Mucosa of gallbladder (tissue), 1 donor: Measurements from ENCODE around the gene PLGRKT. TPM values are rescaled to one million over a fixed set of nuclear protein-coding genes. Genes with fewer than 3 reads are reported as not detected.
"Not testable (repeated sequence)": the region's sequence is repeated elsewhere in the genome, so short reads cannot be mapped to it uniquely, and the experiment has no call there.

Experiments
- DNase-seq: peaks from one replicate; pipeline ENCODE4 v3.0.0-alpha.2; 2020; ENCODE audit warnings: low spot score
- total RNA-seq: library from RNA; stranded (reverse); gene quantifications from one replicate; pipeline ENCODE4 v1.2.1, GENCODE V29; 2021
- donor health status: DM: no; HTN: no; CAD: no.

PLGRKT gene
- total RNA-seq, 1 donor from 2014 or later, result 21.3 TPM

- DNase-seq, result no peak
These were observed 6.8 kb downstream of the PLGRKT start for GRCh38 chr9:5430912-5431311.

- no peak for DNase-seq
These were observed 7.7 kb downstream of the PLGRKT start for GRCh38 chr9:5429873-5430564.

- no peak for DNase-seq
These were observed 8.8 kb downstream of the PLGRKT start for GRCh38 chr9:5428794-5429528.

- DNase-seq, result no peak
These were observed 9.6 kb downstream of the PLGRKT start for GRCh38 chr9:5428172-5428571.

GRCh38 chr9:5427005-5427404 lies 10.7 kb downstream of the PLGRKT start:
- DNase-seq, result no peak

- DNase-seq, result no peak
These were observed 12.6 kb downstream of the PLGRKT start for GRCh38 chr9:5425006-5425628.

- DNase-seq, result no peak
These were observed 15.4 kb downstream of the PLGRKT start for GRCh38 chr9:5422276-5422675.

- DNase-seq, result no peak
These were observed 16.6 kb downstream of the PLGRKT start for GRCh38 chr9:5421163-5421562.

- DNase-seq, result no peak
These were observed 17.7 kb downstream of the PLGRKT start for GRCh38 chr9:5419987-5420386.

- DNase-seq, result no peak
These were observed 19.2 kb downstream of the PLGRKT start for GRCh38 chr9:5418481-5418880.

GRCh38 chr9:5416953-5417352 lies 20.8 kb downstream of the PLGRKT start:
- DNase-seq, result no peak

GRCh38 chr9:5408596-5408995 lies 29.1 kb downstream of the PLGRKT start:
- no peak for DNase-seq

GRCh38 chr9:5402217-5402616 lies 35.5 kb downstream of the PLGRKT start:
- DNase-seq, result no peak

- not testable (repeated sequence) for DNase-seq
These were observed 40.2 kb downstream of the PLGRKT start for GRCh38 chr9:5397547-5397946.

GRCh38 chr9:5395428-5395827 lies 42.3 kb downstream of the PLGRKT start:
- no peak for DNase-seq

- not testable (repeated sequence) for DNase-seq
These were observed 43.7 kb downstream of the PLGRKT start for GRCh38 chr9:5393976-5394375.

- no peak for DNase-seq
These were observed 44.2 kb downstream of the PLGRKT start for GRCh38 chr9:5393497-5393896.

GRCh38 chr9:5392285-5392684 lies 45.4 kb downstream of the PLGRKT start:
- DNase-seq, result no peak

GRCh38 chr9:5389109-5389732 lies 48.5 kb downstream of the PLGRKT start:
- DNase-seq, result no peak

GRCh38 chr9:5388026-5388819 lies 49.5 kb downstream of the PLGRKT start:
- DNase-seq, result no peak

- no peak for DNase-seq
These were observed 53.3 kb downstream of the PLGRKT start for GRCh38 chr9:5384436-5384835.

- no peak for DNase-seq
These were observed 55.2 kb downstream of the PLGRKT start for GRCh38 chr9:5382479-5382878.
